Activated B cell treated with CpG ODN at 0.5 μM for 24 hours (primary cell): ENCODE results near the gene FBXO24. TPM values are rescaled to one million over a fixed set of nuclear protein-coding genes. Genes with fewer than 3 reads are reported as not detected.

Source experiments
- ATAC-seq: fragments of 200-7000 bp; cut with Tn5 transposase; one replicate; pipeline ENCODE4 v1.10.0; 2021; ENCODE audit warnings: low read depth, mild to moderate bottlenecking, moderate library complexity
- CTCF ChIA-PET: fragments of 350-600 bp; sonication (Branson Sonifier 250); formaldehyde crosslinking; loops from one replicate; lab custom pipeline; 2021; ENCODE audit warnings: antibody characterized with exemption; lab: Charles Lee
- POLR2A ChIA-PET: fragments of 350-600 bp; sonication (Branson Sonifier 250); formaldehyde crosslinking; loops from one replicate; lab custom pipeline; 2021; ENCODE audit warnings: antibody characterized with exemption; lab: Charles Lee
- DNase-seq: peaks from one replicate; pipeline ENCODE4 v3.0.0; 2022
- H3K27ac Mint-ChIP-seq: one replicate; pipeline ENCODE4 v1.8.0; 2020; ENCODE audit warnings: mixed read lengths
- H3K27me3 Mint-ChIP-seq: one replicate; pipeline ENCODE4 v1.8.0; 2021; ENCODE audit warnings: mixed read lengths
- H3K36me3 Mint-ChIP-seq: one replicate; pipeline ENCODE4 v1.8.0; 2021; ENCODE audit warnings: low read depth, mixed read lengths
- H3K4me1 Mint-ChIP-seq: one replicate; pipeline ENCODE4 v1.8.0; 2021; ENCODE audit warnings: mixed read lengths
- H3K4me3 Mint-ChIP-seq: one replicate; pipeline ENCODE4 v1.8.0; 2020; ENCODE audit warnings: mild to moderate bottlenecking, mixed read lengths
- H3K9me3 Mint-ChIP-seq: one replicate; pipeline ENCODE4 v1.8.0; 2020; ENCODE audit warnings: mixed read lengths
- intact Hi-C: fragments of 100-400 bp; cut with micrococcal nuclease; formaldehyde crosslinking; loops from one replicate; pipeline ENCODE4 v1.15.1; 2024
- total RNA-seq: library from RNA; stranded (reverse); gene quantifications from 2 replicates; pipeline ENCODE4 v1.2.3, GENCODE V29; 2022
- TF ChIP-seq, protein P1 (sequence below): fragments of 200-600 bp; IDR thresholded peaks from one replicate; pipeline ENCODE4 v1.8.0; 2022; ENCODE audit warnings: antibody characterized with exemption, mild to moderate bottlenecking

The FBXO24 gene
- total RNA-seq, 1 donor from 2014 or later, result 1.9 TPM

DNA sequence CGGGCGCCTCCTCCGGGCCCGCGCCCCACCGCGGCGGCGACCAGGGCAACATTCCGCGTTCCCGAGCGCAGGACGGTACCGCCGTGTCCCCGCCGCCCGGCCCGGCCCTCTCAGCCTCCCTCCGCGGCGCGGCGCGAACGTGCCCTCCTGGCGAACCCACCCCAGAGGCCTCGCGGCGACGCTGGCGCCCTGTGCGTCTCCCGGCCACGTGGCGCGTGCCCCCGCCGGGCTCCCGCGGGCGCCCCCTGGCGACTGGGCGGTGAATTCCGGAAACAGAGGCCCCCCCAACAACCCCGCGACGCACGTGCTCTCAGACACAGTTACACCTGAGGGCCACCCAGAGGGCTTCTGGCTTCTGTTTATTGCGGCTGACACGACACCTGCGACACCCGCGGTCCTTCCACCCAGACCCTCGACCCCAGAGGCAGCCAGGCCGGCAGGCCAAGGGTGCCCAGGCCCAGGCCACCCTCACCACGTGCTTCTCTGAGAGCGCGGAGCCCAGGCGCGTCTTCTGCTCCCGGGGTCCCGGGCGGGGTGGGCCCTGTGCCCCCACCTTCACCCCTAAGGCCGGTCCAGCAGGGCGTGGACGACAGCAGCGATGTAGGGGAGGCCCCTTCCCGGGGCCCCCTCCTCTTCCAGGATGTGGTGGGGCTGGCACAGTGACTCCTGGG lies 12.3 kb upstream of the FBXO24 start, which contains the start of gene SAP25:
TSS of gene SAP25 (minus strand) at position 210 of the 671 bp plus-strand sequence. CDS start at position 52, 158 bp downstream.
- no peaks in the 10 kb centered on the region for H3K27me3 Mint-ChIP-seq
- H3K4me1 Mint-ChIP-seq, result peaks cover 27% of the 10 kb centered on the region
- TF ChIP-seq, protein P1, sequence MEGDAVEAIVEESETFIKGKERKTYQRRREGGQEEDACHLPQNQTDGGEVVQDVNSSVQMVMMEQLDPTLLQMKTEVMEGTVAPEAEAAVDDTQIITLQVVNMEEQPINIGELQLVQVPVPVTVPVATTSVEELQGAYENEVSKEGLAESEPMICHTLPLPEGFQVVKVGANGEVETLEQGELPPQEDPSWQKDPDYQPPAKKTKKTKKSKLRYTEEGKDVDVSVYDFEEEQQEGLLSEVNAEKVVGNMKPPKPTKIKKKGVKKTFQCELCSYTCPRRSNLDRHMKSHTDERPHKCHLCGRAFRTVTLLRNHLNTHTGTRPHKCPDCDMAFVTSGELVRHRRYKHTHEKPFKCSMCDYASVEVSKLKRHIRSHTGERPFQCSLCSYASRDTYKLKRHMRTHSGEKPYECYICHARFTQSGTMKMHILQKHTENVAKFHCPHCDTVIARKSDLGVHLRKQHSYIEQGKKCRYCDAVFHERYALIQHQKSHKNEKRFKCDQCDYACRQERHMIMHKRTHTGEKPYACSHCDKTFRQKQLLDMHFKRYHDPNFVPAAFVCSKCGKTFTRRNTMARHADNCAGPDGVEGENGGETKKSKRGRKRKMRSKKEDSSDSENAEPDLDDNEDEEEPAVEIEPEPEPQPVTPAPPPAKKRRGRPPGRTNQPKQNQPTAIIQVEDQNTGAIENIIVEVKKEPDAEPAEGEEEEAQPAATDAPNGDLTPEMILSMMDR, result no peak
- H3K36me3 Mint-ChIP-seq, result peaks cover 35% of the 10 kb centered on the region
- no peak within 1 kb of the TSS for H3K4me3 Mint-ChIP-seq
- DNase-seq, result no peak
- no peaks in the 10 kb centered on the region for H3K9me3 Mint-ChIP-seq
- H3K27ac Mint-ChIP-seq, result no peak within 1 kb of the TSS
- ATAC-seq, result no peak
- intact Hi-C loops, result no loop called here
- ChIA-PET CTCF (no interaction called here), POLR2A (interaction anchor here (0.5 kb wide), 1 partner anchor 19 kb away, joined by 5 read pairs; no protein-coding TSS in a partner anchor)

DNA sequence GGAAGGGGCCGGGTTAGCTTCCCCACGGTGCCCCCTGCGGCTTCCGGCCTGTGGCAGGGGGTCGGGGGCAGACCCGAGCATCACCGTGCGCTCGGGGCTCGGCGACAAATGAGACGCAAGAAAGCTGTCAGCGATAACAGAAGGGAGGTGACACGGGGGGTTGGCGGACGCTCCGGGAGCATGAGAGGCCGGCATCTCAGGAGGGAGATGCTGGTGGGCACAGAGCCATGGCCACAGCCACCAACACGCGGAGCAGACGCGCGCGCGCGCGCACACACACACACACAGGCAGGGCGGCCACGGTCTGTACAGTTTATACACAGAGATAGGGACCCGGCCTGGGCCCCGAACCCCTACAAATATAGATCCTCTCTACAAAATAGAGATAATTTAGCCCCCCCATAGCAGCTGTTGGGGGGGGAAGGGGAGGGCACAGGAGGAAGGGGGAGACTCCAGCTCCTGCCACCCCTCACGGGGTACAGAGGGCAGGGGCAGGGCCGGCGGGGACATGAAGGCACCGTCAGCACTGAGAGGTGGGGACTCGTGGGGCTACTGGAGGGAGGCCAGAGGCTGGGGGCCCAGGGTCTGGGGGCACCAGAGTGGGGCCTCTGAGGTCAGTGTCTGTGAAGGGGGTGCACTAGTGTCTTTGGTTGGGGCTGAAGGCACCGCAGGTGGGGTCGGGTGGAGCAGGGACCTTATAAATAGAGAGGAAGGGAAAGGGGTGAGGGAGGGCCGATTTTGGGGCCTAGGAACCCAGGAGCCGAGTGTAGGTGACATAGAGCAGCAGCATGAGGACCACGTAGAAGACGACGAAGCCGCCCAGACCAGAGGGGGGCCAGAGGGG lies 11.5 kb upstream of the FBXO24 start:
- no peak overlapping the region for H3K27ac Mint-ChIP-seq
- no peaks in the 10 kb centered on the region for H3K9me3 Mint-ChIP-seq
- POLR2A ChIA-PET, result no interaction called here
- peaks cover 35% of the 10 kb centered on the region for H3K36me3 Mint-ChIP-seq
- intact Hi-C loops, result no loop called here
- DNase-seq (no peak), ATAC-seq (no peak)
- H3K4me3 Mint-ChIP-seq, result no peak overlapping the region
- CTCF ChIA-PET, result no interaction called here
- TF ChIP-seq, protein P1, result no peak
- H3K4me1 Mint-ChIP-seq, result peaks cover 19% of the 10 kb centered on the region
- no peaks in the 10 kb centered on the region for H3K27me3 Mint-ChIP-seq

DNA sequence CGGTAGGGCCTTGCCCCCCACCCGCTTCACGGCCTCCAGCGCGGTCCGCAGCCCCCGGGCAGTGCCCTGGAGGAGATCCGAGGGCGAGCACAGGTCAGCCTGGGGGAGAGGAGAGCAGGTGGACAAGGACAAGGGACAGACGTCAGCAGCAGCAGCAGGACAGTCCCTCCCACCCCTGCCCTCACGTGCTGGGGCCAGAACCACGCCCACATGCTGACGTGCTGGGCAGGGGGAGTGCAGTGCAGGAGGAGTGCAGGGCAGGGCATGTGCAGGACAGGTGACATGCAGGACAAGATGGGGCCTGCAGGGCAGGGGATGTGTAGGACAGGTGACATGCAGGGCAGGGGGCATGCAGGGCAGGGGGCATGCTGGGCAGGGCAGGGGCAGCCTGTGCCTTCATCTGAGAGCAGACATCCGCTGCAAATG lies 10.9 kb upstream of the FBXO24 start:
- Mint-ChIP-seq H3K4me1 (peaks cover 18% of the 10 kb centered on the region), H3K27ac (no peak overlapping the region), H3K9me3 (no peaks in the 10 kb centered on the region), H3K27me3 (no peaks in the 10 kb centered on the region), H3K4me3 (no peak overlapping the region), H3K36me3 (peaks cover 35% of the 10 kb centered on the region)
- no peak for ATAC-seq
- TF ChIP-seq, protein P1, result no peak
- ChIA-PET CTCF (no interaction called here), POLR2A (no interaction called here)
- no peak for DNase-seq
- intact Hi-C loops, result no loop called here

DNA sequence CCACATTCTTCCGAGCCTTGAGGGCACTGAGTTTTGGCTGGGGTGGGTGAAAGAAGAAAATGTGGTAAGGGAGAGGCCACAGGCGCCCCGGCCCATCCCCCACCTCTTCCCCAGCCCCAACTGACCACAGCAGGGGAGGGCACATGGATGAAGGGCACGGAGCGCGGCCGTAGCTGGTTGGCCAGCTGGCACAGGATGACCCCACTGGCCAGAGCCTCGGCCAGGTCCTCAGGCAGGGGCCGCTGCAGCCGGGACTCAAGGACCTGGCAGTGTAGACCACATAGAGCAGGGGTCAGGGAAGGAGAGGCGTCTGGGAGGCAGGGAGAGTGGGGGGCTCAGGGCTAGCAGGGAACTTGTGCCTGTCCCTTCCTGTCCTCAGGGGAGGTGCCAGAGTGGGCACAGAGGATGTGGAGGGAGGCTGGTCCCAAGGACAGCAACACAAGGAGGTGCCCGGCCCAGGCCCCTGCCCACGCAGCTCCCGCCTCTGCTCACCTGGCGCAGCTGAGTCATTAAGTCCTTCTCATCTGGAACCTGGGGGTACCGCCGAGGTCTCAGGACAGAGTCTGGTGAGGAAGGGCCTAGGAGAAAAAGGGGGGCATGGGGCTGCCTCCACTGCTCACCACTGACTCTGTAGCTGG lies 10.3 kb upstream of the FBXO24 start:
- POLR2A ChIA-PET, result no interaction called here
- DNase-seq, result no peak
- H3K27ac Mint-ChIP-seq, result no peak overlapping the region
- CTCF ChIA-PET, result no interaction called here
- no peaks in the 10 kb centered on the region for H3K9me3 Mint-ChIP-seq
- H3K4me1 Mint-ChIP-seq, result peaks cover 14% of the 10 kb centered on the region
- TF ChIP-seq, protein P1, result no peak
- ATAC-seq, result no peak
- H3K27me3 Mint-ChIP-seq, result no peaks in the 10 kb centered on the region
- intact Hi-C loops, result no loop called here
- no peak overlapping the region for H3K4me3 Mint-ChIP-seq
- peaks cover 35% of the 10 kb centered on the region for H3K36me3 Mint-ChIP-seq
